Measurements from ENCODE around the gene PGA5. TPM values are rescaled to one million over a fixed set of nuclear protein-coding genes. Genes with fewer than 3 reads are reported as not detected.

The PGA5 gene
- total RNA-seq, 1 experiment from 2014 or later, result not detected

GRCh38 chr11:61297746-61298145, 56.8 kb downstream of the PGA5 start:
- no peaks in the 10 kb centered on the region for H3K27me3 Mint-ChIP-seq (ENCODE audit: insufficient read depth, unreplicated experiment)
- TF ChIP-seq, protein P1, sequence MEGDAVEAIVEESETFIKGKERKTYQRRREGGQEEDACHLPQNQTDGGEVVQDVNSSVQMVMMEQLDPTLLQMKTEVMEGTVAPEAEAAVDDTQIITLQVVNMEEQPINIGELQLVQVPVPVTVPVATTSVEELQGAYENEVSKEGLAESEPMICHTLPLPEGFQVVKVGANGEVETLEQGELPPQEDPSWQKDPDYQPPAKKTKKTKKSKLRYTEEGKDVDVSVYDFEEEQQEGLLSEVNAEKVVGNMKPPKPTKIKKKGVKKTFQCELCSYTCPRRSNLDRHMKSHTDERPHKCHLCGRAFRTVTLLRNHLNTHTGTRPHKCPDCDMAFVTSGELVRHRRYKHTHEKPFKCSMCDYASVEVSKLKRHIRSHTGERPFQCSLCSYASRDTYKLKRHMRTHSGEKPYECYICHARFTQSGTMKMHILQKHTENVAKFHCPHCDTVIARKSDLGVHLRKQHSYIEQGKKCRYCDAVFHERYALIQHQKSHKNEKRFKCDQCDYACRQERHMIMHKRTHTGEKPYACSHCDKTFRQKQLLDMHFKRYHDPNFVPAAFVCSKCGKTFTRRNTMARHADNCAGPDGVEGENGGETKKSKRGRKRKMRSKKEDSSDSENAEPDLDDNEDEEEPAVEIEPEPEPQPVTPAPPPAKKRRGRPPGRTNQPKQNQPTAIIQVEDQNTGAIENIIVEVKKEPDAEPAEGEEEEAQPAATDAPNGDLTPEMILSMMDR (IDR thresholded peaks at IDR 0.05; ENCODE audit: insufficient read depth in 1 of 2, low read depth in 1 of 2, low read length in 1 of 2, severe bottlenecking in 1 of 2, unreplicated experiment in 1 of 2), result no peak
- no peaks in the 10 kb centered on the region for H3K9me3 Mint-ChIP-seq (ENCODE audit: unreplicated experiment)
- no peak overlapping the region for H3K27ac Mint-ChIP-seq (ENCODE audit: unreplicated experiment)
- peaks cover 31% of the 10 kb centered on the region for H3K36me3 Mint-ChIP-seq (ENCODE audit: insufficient read depth, unreplicated experiment)
- intact Hi-C loops (cut with micrococcal nuclease; ENCODE audit: unreplicated experiment), result loop anchor here (2.0 kb wide), 1 partner anchor 35 kb away; the partner anchor contains the start of genes DDB1 and TKFC
- peaks cover 8% of the 10 kb centered on the region for H3K36me3 ChIP-seq (ENCODE audit: control insufficient read depth, insufficient read depth, low read length)
- no peak overlapping the region for H3K4me3 ChIP-seq (ENCODE audit: low read depth, low read length)
- H3K4me3 Mint-ChIP-seq (ENCODE audit: unreplicated experiment), result no peak overlapping the region
- no peaks in the 10 kb centered on the region for H3K9me3 ChIP-seq
- peaks cover 12% of the 10 kb centered on the region for H3K4me1 Mint-ChIP-seq (ENCODE audit: low read depth, unreplicated experiment)
- ChIA-PET CTCF (no interaction called here), POLR2A (no interaction called here)
- H3K4me1 ChIP-seq, result peaks cover 32% of the 10 kb centered on the region
- DNase-seq, result no peak
- H3K27me3 ChIP-seq (replicated peaks; ENCODE audit: control insufficient read depth, insufficient read depth, low read length), result no peaks in the 10 kb centered on the region
- no TSS peak for BruUV-seq (replicated peaks)

GRCh38 chr11:61298663-61299244, 57.8 kb downstream of the PGA5 start:
- BruUV-seq (replicated peaks), result no TSS peak
- peak overlapping the region; percentile 33 for H3K27ac Mint-ChIP-seq (ENCODE audit: unreplicated experiment)
- peaks cover 31% of the 10 kb centered on the region for H3K36me3 Mint-ChIP-seq (ENCODE audit: insufficient read depth, unreplicated experiment)
- peaks cover 9% of the 10 kb centered on the region for H3K4me1 Mint-ChIP-seq (ENCODE audit: low read depth, unreplicated experiment)
- DNase-seq, result peak; percentile 72 to 82
- Histone ChIP-seq H3K27me3 (replicated peaks; ENCODE audit: control insufficient read depth, insufficient read depth, low read length) (no peaks in the 10 kb centered on the region), H3K4me3 (ENCODE audit: low read depth, low read length) (no peak overlapping the region), H3K4me1 (peaks cover 28% of the 10 kb centered on the region), H3K9me3 (no peaks in the 10 kb centered on the region), H3K36me3 (ENCODE audit: control insufficient read depth, insufficient read depth, low read length) (peaks cover 8% of the 10 kb centered on the region)
- TF ChIP-seq, protein P1 (IDR thresholded peaks at IDR 0.05; ENCODE audit: insufficient read depth in 1 of 2, low read depth in 1 of 2, low read length in 1 of 2, severe bottlenecking in 1 of 2, unreplicated experiment in 1 of 2), result no peak
- no peaks in the 10 kb centered on the region for H3K27me3 Mint-ChIP-seq (ENCODE audit: insufficient read depth, unreplicated experiment)
- ChIA-PET CTCF (no interaction called here), POLR2A (interaction anchor here (0.5 kb wide), 1 partner anchor 29 kb away, joined by 3 read pairs; no protein-coding TSS in a partner anchor)
- H3K9me3 Mint-ChIP-seq (ENCODE audit: unreplicated experiment), result no peaks in the 10 kb centered on the region
- intact Hi-C loops (cut with micrococcal nuclease; ENCODE audit: unreplicated experiment), result loop anchor here (1.0 to 2.0 kb wide), 2 partner anchors 34 to 44 kb away; partner anchors contain the start of genes DDB1 and TKFC
- H3K4me3 Mint-ChIP-seq (ENCODE audit: unreplicated experiment), result no peak overlapping the region

Other genes with a start within 250 kb of the PGA5 start
- not detected in 2 replicates for gene CD5, start 138.7 kb upstream of the PGA5 start, total RNA-seq (2022)
- gene VPS37C, start 79.7 kb upstream of the PGA5 start, total RNA-seq (2022), result 36.0 and 36.3 TPM in 2 replicates
- gene PGA3, start 37.7 kb upstream of the PGA5 start, total RNA-seq (2022), result not detected in 2 replicates
- gene PGA4, start 18.8 kb upstream of the PGA5 start, total RNA-seq (2022), result not detected in 2 replicates
- 17.7 and 18.6 TPM in 2 replicates for gene VWCE, start 54.1 kb downstream of the PGA5 start, total RNA-seq (2022)
- 284 and 303 TPM in 2 replicates for gene DDB1, start 91.9 kb downstream of the PGA5 start, total RNA-seq (2022)
- 86.2 and 99.0 TPM in 2 replicates for gene TKFC, start 92.1 kb downstream of the PGA5 start, total RNA-seq (2022)
- gene CYB561A3, start 120.7 kb downstream of the PGA5 start, total RNA-seq (2022), result 33.6 and 34.9 TPM in 2 replicates
- 46.3 and 48.3 TPM in 2 replicates for gene TMEM138, start 121.2 kb downstream of the PGA5 start, total RNA-seq (2022)
- gene TMEM216, start 151.4 kb downstream of the PGA5 start, total RNA-seq (2022), result 27.1 and 27.5 TPM in 2 replicates
- 123 and 128 TPM in 2 replicates for gene CPSF7, start 188.8 kb downstream of the PGA5 start, total RNA-seq (2022)
- gene SDHAF2, start 188.9 kb downstream of the PGA5 start, total RNA-seq (2022), result 49.2 and 52.1 TPM in 2 replicates